ENCODE data around the gene TGFBR3L. TPM values are rescaled to one million over a fixed set of nuclear protein-coding genes. Genes with fewer than 3 reads are reported as not detected.
"Not testable (repeated sequence)": the region's sequence is repeated elsewhere in the genome, so short reads cannot be mapped to it uniquely, and the experiment has no call there.

The TGFBR3L gene
- total RNA-seq, 2 donors from 2014 or later: 22.1 to 26.7 TPM

DNA sequence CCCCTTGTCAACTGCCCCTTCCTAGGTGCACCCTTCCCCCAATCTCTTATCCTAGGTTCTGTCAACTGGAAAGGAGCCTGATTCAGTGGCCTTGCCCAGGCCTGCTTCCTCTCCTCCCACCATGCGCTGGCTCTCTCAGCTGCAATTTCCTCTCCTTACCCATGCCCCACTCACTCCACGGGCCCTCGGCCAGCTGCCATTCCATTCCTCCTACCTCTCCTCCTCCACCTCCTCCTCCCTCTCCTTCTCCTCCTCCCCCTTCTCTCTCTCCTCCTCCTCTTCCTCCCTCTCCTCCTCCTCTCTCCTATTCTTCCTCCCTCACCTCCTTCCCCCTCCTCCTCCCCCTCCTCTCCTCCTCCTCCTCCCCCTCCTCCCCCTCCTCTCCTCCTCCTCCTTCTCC lies 38.4 kb downstream of the TGFBR3L start:
- peaks cover 0 to 7% of the 10 kb centered on the region in 2 donors for H3K4me1 ChIP-seq
- H3K27ac ChIP-seq: no peak overlapping the region
- no peak for DNase-seq (ENCODE audit: low spot score)
- no peaks in the 10 kb centered on the region for H3K36me3 ChIP-seq
- TF ChIP-seq CTCF (IDR thresholded peaks at IDR 0.05): no peak
- no peaks in the 10 kb centered on the region for H3K27me3 ChIP-seq
- no peak overlapping the region for H3K4me3 ChIP-seq
- H3K9me3 ChIP-seq: no peaks in the 10 kb centered on the region

GRCh38 chr19:7953576-7953975 lies 38.9 kb downstream of the TGFBR3L start:
- no peak for TF ChIP-seq CTCF (IDR thresholded peaks at IDR 0.05)
- Histone ChIP-seq H3K36me3 (no peaks in the 10 kb centered on the region), H3K4me1 (peaks cover 0 to 7% of the 10 kb centered on the region in 2 donors), H3K27me3 (no peaks in the 10 kb centered on the region), H3K4me3 (no peak overlapping the region), H3K27ac (no peak overlapping the region), H3K9me3 (no peaks in the 10 kb centered on the region)
- DNase-seq (ENCODE audit: low spot score): no peak

DNA sequence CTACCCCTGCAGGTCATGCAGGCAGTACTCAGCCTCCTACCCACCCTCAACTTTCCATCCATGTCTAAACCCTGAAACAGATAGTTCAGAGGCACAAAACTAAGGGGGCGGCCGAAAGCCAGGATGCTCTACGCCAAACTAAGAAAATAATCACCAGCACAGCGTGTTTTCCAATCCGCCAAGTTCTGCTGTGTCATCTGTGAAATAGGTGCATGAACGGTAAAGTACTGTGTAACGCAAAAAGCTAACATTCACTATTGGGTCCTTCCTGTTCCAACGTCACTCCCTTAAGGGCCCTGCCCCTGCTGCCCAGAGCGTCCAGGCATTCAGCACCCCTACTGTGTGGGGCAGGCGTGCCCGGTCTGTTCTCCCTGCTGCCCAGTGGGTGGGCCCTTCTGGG lies 41.1 kb downstream of the TGFBR3L start:
- Histone ChIP-seq H3K4me3 (no peak overlapping the region), H3K36me3 (peaks cover under 1% of the 10 kb centered on the region), H3K4me1 (peaks cover 0 to 7% of the 10 kb centered on the region in 2 donors), H3K27me3 (no peaks in the 10 kb centered on the region), H3K27ac (no peak overlapping the region), H3K9me3 (no peaks in the 10 kb centered on the region)
- no peak for DNase-seq (ENCODE audit: low spot score)
- TF ChIP-seq CTCF (IDR thresholded peaks at IDR 0.05): no peak

DNA sequence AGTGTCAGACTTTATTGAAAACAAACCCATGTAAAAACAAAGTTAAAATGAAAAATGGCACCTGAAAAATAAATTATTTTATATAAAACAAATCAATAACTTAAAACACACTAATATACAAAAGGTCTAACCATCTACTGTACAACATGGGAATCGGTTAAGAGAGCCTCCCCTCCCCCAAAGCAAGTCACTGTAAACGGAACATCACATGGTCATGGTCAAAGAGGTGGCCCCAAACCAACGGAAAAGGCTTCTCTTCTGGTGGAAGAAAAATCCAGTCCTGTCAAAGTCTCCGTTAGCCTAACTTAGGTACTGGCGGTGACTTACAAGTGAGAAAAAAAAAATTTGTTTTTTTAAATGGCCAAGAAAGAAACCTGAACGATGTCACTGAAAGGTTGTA lies 44.6 kb downstream of the TGFBR3L start:
- no peak overlapping the region for H3K4me3 ChIP-seq
- DNase-seq (ENCODE audit: low spot score): no peak
- no peaks in the 10 kb centered on the region for H3K9me3 ChIP-seq
- no peak for TF ChIP-seq CTCF (IDR thresholded peaks at IDR 0.05)
- H3K4me1 ChIP-seq: no peaks in the 10 kb centered on the region
- H3K27ac ChIP-seq: no peak overlapping the region
- H3K36me3 ChIP-seq: peaks cover 27% of the 10 kb centered on the region
- no peaks in the 10 kb centered on the region for H3K27me3 ChIP-seq

DNA sequence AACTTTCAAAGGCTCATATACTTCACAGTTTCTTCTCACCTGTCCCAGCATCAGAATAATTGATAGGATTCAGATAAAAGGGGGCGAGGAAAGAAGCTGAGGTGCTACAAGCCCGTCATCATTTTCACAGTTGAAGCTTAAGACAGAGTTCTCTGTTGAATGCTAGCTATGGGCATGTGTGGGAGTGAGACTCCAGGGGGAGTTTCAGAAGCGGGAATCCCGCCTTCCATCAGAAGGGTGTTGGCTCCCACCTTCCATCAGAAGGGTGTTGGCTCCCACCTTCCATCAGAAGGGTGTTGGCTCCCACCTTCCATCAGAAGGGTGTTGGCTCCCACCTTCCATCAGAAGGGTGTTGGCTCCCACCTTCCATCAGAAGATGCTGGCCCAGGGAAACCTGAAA lies 46.5 kb downstream of the TGFBR3L start:
- H3K4me3 ChIP-seq; H3K27ac ChIP-seq; H3K4me1 ChIP-seq; DNase-seq (ENCODE audit: low spot score); H3K27me3 ChIP-seq; H3K9me3 ChIP-seq: not testable (repeated sequence)
- H3K36me3 ChIP-seq: peaks cover 34% of the 10 kb centered on the region

GRCh38 chr19:7961920-7962626 lies 47.4 kb downstream of the TGFBR3L start:
- Histone ChIP-seq H3K9me3 (no peaks in the 10 kb centered on the region), H3K4me1 (no peaks in the 10 kb centered on the region), H3K36me3 (peaks cover 44% of the 10 kb centered on the region), H3K4me3 (no peak overlapping the region), H3K27ac (no peak overlapping the region), H3K27me3 (no peaks in the 10 kb centered on the region)
- DNase-seq (ENCODE audit: low spot score): no peak
- no peak for TF ChIP-seq CTCF (IDR thresholded peaks at IDR 0.05)

All from right atrium auricular region (tissue), 2 donors.